ENCODE results near the gene IP6K2. TPM values are rescaled to one million over a fixed set of nuclear protein-coding genes. Genes with fewer than 3 reads are reported as not detected.

Gene IP6K2
- total and polyA plus RNA-seq, 2 of the 8 experiments (the other 6 are each of a cell fraction or from before 2014, with no cell fraction given) = 95.8 to 144 TPM

DNA sequence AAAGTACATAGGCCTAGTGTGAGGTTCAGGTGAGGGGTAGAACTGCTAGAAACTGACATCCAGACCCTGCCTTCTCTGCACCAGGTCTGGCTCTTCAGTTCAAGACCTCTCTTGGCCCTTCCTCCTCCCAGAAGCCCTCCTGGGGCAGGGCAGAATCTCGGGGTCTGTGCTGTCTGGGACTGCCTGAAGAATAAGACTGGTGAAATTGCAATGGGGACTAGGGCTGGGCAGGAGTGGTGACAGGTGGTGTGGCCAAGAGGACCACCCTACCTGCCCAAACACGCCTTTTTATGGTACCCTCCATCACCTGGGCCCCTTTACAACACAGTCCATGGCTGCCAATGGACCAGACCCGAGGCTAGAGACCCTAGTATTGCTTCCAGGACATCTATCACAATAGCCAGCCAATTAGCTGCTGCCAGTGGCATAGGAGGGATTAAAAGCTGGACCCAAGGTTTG is 29.8 kb downstream of the IP6K2 start:
- ChIA-PET CTCF (ENCODE audit: partially characterized antibody) (interaction anchor here (0.6 to 3.4 kb wide), 9 partner anchors 10 to 327 kb away, joined by 3 to 16 read pairs (median 5); partner anchors contain the start of genes CELSR3 and SLC26A6), POLR2A (ENCODE audit: partially characterized antibody) (interaction anchor here (0.8 to 6.2 kb wide), 9 partner anchors 8 to 75 kb away, joined by 3 to 58 read pairs (median 5); partner anchors contain the start of genes CELSR3 and IP6K2)
- Histone ChIP-seq H4K8ac (ENCODE audit: extremely low read depth, insufficient read depth, low read length) (no peak overlapping the region), H3K56ac (replicated peaks; ENCODE audit: insufficient read length, low read depth, low read length) (no peak overlapping the region), H3K9me3 (ENCODE audit: insufficient read depth in 2 of 2, low read depth in 1 of 2, low read length in 1 of 2) (no peaks in the 10 kb centered on the region), H3K27me3 (replicated peaks in 1 of 4; ENCODE audit: control insufficient read depth in 3 of 4, extremely low read depth in 1 of 4, insufficient read depth in 3 of 4, low read length in 3 of 4) (no peaks in the 10 kb centered on the region), H3K79me1 (ENCODE audit: low read depth, low read length) (peaks cover 10% of the 10 kb centered on the region), H3K27ac (ENCODE audit: low read depth, low read length) (no peak overlapping the region), H3K79me2 (ENCODE audit: control insufficient read depth in 1 of 2, insufficient read depth in 2 of 2, low read length in 2 of 2) (peaks cover 0 to 25% of the 10 kb centered on the region in 2 experiments; a peak in 2 of 4 replicates), H2BK15ac (ENCODE audit: low read length) (no peak overlapping the region), H4K20me1 (replicated peaks in 1 of 2; ENCODE audit: control insufficient read depth in 1 of 2, insufficient read depth in 2 of 2, low read length in 2 of 2) (peaks cover 8 to 23% of the 10 kb centered on the region in 2 experiments), H3K4me3 (ENCODE audit: extremely low read depth in 1 of 4, insufficient read depth in 2 of 4, low read depth in 3 of 4, low read length in 4 of 4) (no peak overlapping the region), H2BK20ac (ENCODE audit: low read length) (no peak overlapping the region), H3K23me2 (ENCODE audit: low read depth, low read length) (peaks cover 8% of the 10 kb centered on the region; the same call in 1 of the 2 replicates), H2AFZ (ENCODE audit: low read length) (no peak overlapping the region), H4K5ac (ENCODE audit: insufficient read length, low read depth, low read length) (no peak overlapping the region), H3K9ac (replicated peaks in 1 of 4; ENCODE audit: extremely low read depth in 1 of 4, low read depth in 3 of 4, low read length in 3 of 4) (no peak overlapping the region), H3K4me2 (ENCODE audit: insufficient read depth in 1 of 2, low read depth in 2 of 2, low read length in 2 of 2) (no peak overlapping the region; a peak in 1 of 4 replicates), H3K18ac (ENCODE audit: extremely low read depth, low read length) (no peak overlapping the region), H2AK5ac (ENCODE audit: low read depth, low read length) (no peak overlapping the region), H2BK120ac (replicated peaks; ENCODE audit: low read depth, low read length) (no peak overlapping the region), H3K14ac (ENCODE audit: insufficient read length) (no peak overlapping the region), H2BK5ac (ENCODE audit: low read depth, low read length) (no peak overlapping the region), H3K36me3 (ENCODE audit: control insufficient read depth in 2 of 4, insufficient read depth in 4 of 4, low read length in 3 of 4) (peaks cover 28 to 51% (median 45%) of the 10 kb centered on the region in 4 experiments), H3K4ac (replicated peaks; ENCODE audit: insufficient read length, low read depth, low read length) (no peak overlapping the region), H2BK12ac (ENCODE audit: low read depth, low read length) (no peak overlapping the region), H3K23ac (ENCODE audit: insufficient read length) (no peak overlapping the region), H3K4me1 (replicated peaks in 1 of 4; ENCODE audit: control insufficient read depth in 3 of 4, insufficient read depth in 4 of 4, low read length in 3 of 4) (peaks cover 0 to 11% (median 4%) of the 10 kb centered on the region in 4 experiments; a peak in 3 of 7 replicates), H4K91ac (replicated peaks; ENCODE audit: insufficient read length, low read length) (no peak overlapping the region)
- FAIRE-seq (no peak), DNase-seq (ENCODE audit: low read depth in 1 of 2, low spot score in 2 of 2) (no peak)
- WGBS, 2 experiments (ENCODE audit: extremely low coverage in 1 of 2, insufficient coverage in 1 of 2, insufficient read length in 1 of 2, insufficient replicate concordance in 2 of 2, low coverage in 1 of 2, low lambda C conversion rate in 2 of 2, missing lambda C conversion rate in 1 of 2) = 66% methylated on average over 3 of the region's 3 CpGs; no CpG with 5 or more reads in 1 of the 2 experiments
- no peak for TF ChIP-seq KDM5A (IDR thresholded peaks at IDR 0.05; ENCODE audit: low read length)
- no peak for TF ChIP-seq NRF1 (IDR thresholded peaks at IDR 0.05; ENCODE audit: low read depth, low read length)
- TF ChIP-seq POLR2A (IDR thresholded peaks at IDR 0.05; ENCODE audit: control extremely low read depth in 1 of 2, low read depth in 2 of 2, low read length in 2 of 2) = 0 out of 3 replicates have a peak, but pooled peaks of 1 of the 2 experiments have one; percentile 11
- no peak for TF ChIP-seq TEAD4 (IDR thresholded peaks at IDR 0.05; ENCODE audit: low read depth, low read length)
- TF ChIP-seq POLR2AphosphoS5 (IDR thresholded peaks at IDR 0.05; ENCODE audit: low read depth, low read length) = no peak; the same call in none of the 2 replicates
